GM12864 (cell line): ENCODE results near the gene ACP2.

ENCODE experiments used
- DNase-seq: peaks from one replicate; pipeline ENCODE4 v3.0.0-alpha.2; 2011; ENCODE audit warnings: low read depth
- H3K4me3 ChIP-seq: 2 replicates; pipeline ENCODE4 v1.5.1; 2011; ENCODE audit warnings: mild to moderate bottlenecking, low read depth, low read length, control low read depth
- CTCF ChIP-seq: IDR thresholded peaks from 2 replicates; pipeline ENCODE4 v1.5.1; 2011; ENCODE audit warnings: low read depth, mild to moderate bottlenecking, moderate library complexity, low read length, control low read depth, inconsistent platforms; ENCODE audit errors: missing control alignments

Gene ACP2

GRCh38 chr11:47248664-47249377 is at the start of gene ACP2:
TSS of gene ACP2 (minus strand) at chr11:47248814. CDS start at chr11:47248789, 25 bp downstream.
- H3K4me3 ChIP-seq = peak within 1 kb of the TSS; percentile 87
- peak; percentile 56 for TF ChIP-seq CTCF
- DNase-seq = peak; percentile 79

GRCh38 chr11:47296045-47296444 is 47.4 kb upstream of the ACP2 start:
- DNase-seq = no peak
- TF ChIP-seq CTCF = no peak
- no peak overlapping the region for H3K4me3 ChIP-seq

- DNase-seq = no peak
- no peak overlapping the region for H3K4me3 ChIP-seq
- no peak for TF ChIP-seq CTCF
Observed at GRCh38 chr11:47295385-47295784, 46.8 kb upstream of the ACP2 start.

- no peak overlapping the region for H3K4me3 ChIP-seq
- no peak for TF ChIP-seq CTCF
- DNase-seq = no peak
Observed at GRCh38 chr11:47289856-47290255, 41.2 kb upstream of the ACP2 start.

GRCh38 chr11:47288066-47288465 is 39.5 kb upstream of the ACP2 start:
- H3K4me3 ChIP-seq = no peak overlapping the region
- TF ChIP-seq CTCF = no peak
- no peak for DNase-seq

- TF ChIP-seq CTCF = no peak
- H3K4me3 ChIP-seq = no peak overlapping the region
- no peak for DNase-seq
Observed at GRCh38 chr11:47285969-47286770, 37.6 kb upstream of the ACP2 start.
